SU-DHL-6 (cell line): Measurements from ENCODE around the gene ZMYM4.

Source experiments
- H2AFZ ChIP-seq: fragments of 200-600 bp; sonication (generic); 2 replicates; pipeline ENCODE4 v1.6.1; 2014; ENCODE audit warnings: low read depth, mild to moderate bottlenecking, moderate library complexity, mixed read lengths, antibody characterized with exemption, low read length; ENCODE audit not compliant: severe bottlenecking
- H3F3A ChIP-seq: fragments of 200-600 bp; shearing (Covaris generic); 2 replicates; pipeline ENCODE4 v1.6.0; 2016; ENCODE audit warnings: antibody characterized with exemption, mild to moderate bottlenecking; ENCODE audit not compliant: insufficient read depth
- H3K27ac ChIP-seq: fragments of 200-600 bp; sonication (generic); 2 replicates; pipeline ENCODE4 v1.5.1; 2016; ENCODE audit warnings: low read depth, mild to moderate bottlenecking, low read length, moderate library complexity, mixed read lengths
- H3K27me3 ChIP-seq: fragments of 200-600 bp; sonication (generic), shearing (Covaris generic); 2 replicates; pipeline ENCODE4 v1.6.0; 2014; ENCODE audit warnings: mild to moderate bottlenecking, low read length
- H3K36me3 ChIP-seq: fragments of 200-600 bp; sonication (generic); 2 replicates; pipeline ENCODE4 v1.6.1; 2014; ENCODE audit warnings: mild to moderate bottlenecking, low read length, mixed read lengths
- H3K4me2 ChIP-seq: fragments of 300-600, 200-600 bp; shearing (Covaris generic), sonication (generic); 2 replicates; pipeline ENCODE4 v1.6.0; 2014; ENCODE audit warnings: low read length, low read depth, mild to moderate bottlenecking; ENCODE audit not compliant: poor library complexity, severe bottlenecking
- H3K4me3 ChIP-seq: fragments of 200-600 bp; sonication (generic); 2 replicates; pipeline ENCODE4 v1.5.1; 2014; ENCODE audit warnings: antibody characterized with exemption, low read length, mild to moderate bottlenecking, mixed read lengths; ENCODE audit not compliant: insufficient read depth, poor library complexity, severe bottlenecking
- H3K79me2 ChIP-seq: fragments of 200-600 bp; sonication (generic); 2 replicates; pipeline ENCODE4 v1.6.1; 2014; ENCODE audit warnings: mild to moderate bottlenecking, low read length, moderate library complexity; ENCODE audit not compliant: insufficient read depth
- H3K9ac ChIP-seq: fragments of 200-600 bp; sonication (generic); 2 replicates; pipeline ENCODE4 v1.7.0; 2014; ENCODE audit warnings: mild to moderate bottlenecking, low read length
- H3K9me2 ChIP-seq: fragments of 200-600 bp; sonication (generic); replicated peaks from 2 replicates; pipeline ENCODE4 v1.6.1; 2014; ENCODE audit warnings: low read length; ENCODE audit not compliant: insufficient read depth
- H3K9me3 ChIP-seq: fragments of 200-600 bp; sonication (generic); 2 replicates; pipeline ENCODE4 v1.6.1; 2014; ENCODE audit warnings: low read length, mixed read lengths; ENCODE audit not compliant: insufficient read depth
- H4K20me1 ChIP-seq: fragments of 200-600 bp; sonication (generic); 2 replicates; pipeline ENCODE4 v1.6.1; 2014; ENCODE audit warnings: low read depth, mild to moderate bottlenecking, antibody characterized with exemption, low read length, moderate library complexity, mixed read lengths
- CTCF ChIP-seq: fragments of 200-600 bp; sonication (generic); IDR thresholded peaks from one replicate; pipeline ENCODE4 v1.5.1; 2017; ENCODE audit warnings: antibody characterized with exemption, mild to moderate bottlenecking, low read length, moderate library complexity; ENCODE audit not compliant: insufficient read depth, poor library complexity, severe bottlenecking
- EZH2phosphoT487 ChIP-seq: fragments of 200-600 bp; sonication (generic), shearing (Covaris generic); conservative IDR thresholded peaks from 2 replicates; pipeline ENCODE4 v1.6.1; 2018; ENCODE audit warnings: mild to moderate bottlenecking, antibody characterized with exemption, low read length, moderate library complexity, mixed read lengths

Gene ZMYM4

GRCh38 chr1:35269989-35270289 lies 1.4 kb downstream of the ZMYM4 start:
- Histone ChIP-seq H3K9ac (peak overlapping the region; percentile 95), H2AFZ (no peak overlapping the region), H3K4me2 (peak overlapping the region; percentile 86), H3K27ac (no peak overlapping the region), H3K36me3 (no peaks in the 10 kb centered on the region), H3F3A (0 out of 2 replicates have a peak, but pooled peaks cover 3% of the 10 kb centered on the region), H3K4me3 (peak overlapping the region; percentile 79), H3K9me2 (no peaks in the 10 kb centered on the region), H4K20me1 (no peaks in the 10 kb centered on the region), H3K9me3 (no peaks in the 10 kb centered on the region), H3K27me3 (no peaks in the 10 kb centered on the region), H3K79me2 (peaks cover 47% of the 10 kb centered on the region)
- TF ChIP-seq EZH2phosphoT487 (no peak), CTCF (no peak)

DNA sequence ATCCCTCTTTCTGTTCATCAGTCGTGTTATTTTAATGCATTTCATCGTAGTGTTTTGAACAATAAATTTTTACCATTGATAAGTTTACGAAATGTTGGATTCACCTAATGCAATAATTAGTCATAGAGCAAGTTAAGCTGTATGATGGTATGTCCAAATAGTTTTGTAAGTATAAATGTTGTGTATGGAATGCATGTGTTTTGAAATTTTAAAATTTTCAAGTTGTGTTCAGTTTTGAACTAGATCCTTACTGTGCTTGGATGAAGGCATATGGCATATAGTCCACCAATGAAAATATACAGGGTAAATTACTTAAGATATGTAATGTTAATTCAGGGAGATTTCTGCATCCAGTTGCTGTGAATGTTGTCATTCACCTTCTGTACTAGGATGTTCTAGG lies 2.3 kb downstream of the ZMYM4 start:
- no peaks in the 10 kb centered on the region for H3K36me3 ChIP-seq
- peaks cover 47% of the 10 kb centered on the region for H3K79me2 ChIP-seq
- H3F3A ChIP-seq = 0 out of 2 replicates have a peak, but pooled peaks cover 3% of the 10 kb centered on the region
- no peak overlapping the region for H3K27ac ChIP-seq
- no peaks in the 10 kb centered on the region for H3K27me3 ChIP-seq
- no peaks in the 10 kb centered on the region for H3K9me2 ChIP-seq
- H3K9me3 ChIP-seq = no peaks in the 10 kb centered on the region
- no peak overlapping the region for H2AFZ ChIP-seq
- TF ChIP-seq CTCF (no peak), EZH2phosphoT487 (no peak)
- H3K4me3 ChIP-seq = no peak overlapping the region
- no peak overlapping the region for H3K4me2 ChIP-seq
- H4K20me1 ChIP-seq = no peaks in the 10 kb centered on the region
- no peak overlapping the region for H3K9ac ChIP-seq

- no peak for TF ChIP-seq CTCF
- no peak for TF ChIP-seq EZH2phosphoT487
- H2AFZ ChIP-seq = no peak overlapping the region
Observed at GRCh38 chr1:35274197-35274596, 5.7 kb downstream of the ZMYM4 start.

More at GRCh38 chr1:35274197-35274596, 5.7 kb downstream of the ZMYM4 start:
- 0 out of 2 replicates have a peak, but pooled peaks cover 3% of the 10 kb centered on the region for H3F3A ChIP-seq
- H3K9ac ChIP-seq = no peak overlapping the region
- H3K9me2 ChIP-seq = no peaks in the 10 kb centered on the region
- peaks cover 61% of the 10 kb centered on the region for H3K79me2 ChIP-seq
- no peak overlapping the region for H3K27ac ChIP-seq
- no peaks in the 10 kb centered on the region for H4K20me1 ChIP-seq
- no peak overlapping the region for H3K4me3 ChIP-seq
- no peaks in the 10 kb centered on the region for H3K36me3 ChIP-seq
- H3K9me3 ChIP-seq = no peaks in the 10 kb centered on the region
- no peak overlapping the region for H3K4me2 ChIP-seq
- no peaks in the 10 kb centered on the region for H3K27me3 ChIP-seq
